H1 (cell line): ENCODE data around the gene THADA. TPM values are rescaled to one million over a fixed set of nuclear protein-coding genes. Genes with fewer than 3 reads are reported as not detected.

Source experiments
- CTCF ChIA-PET: fragments of 300-600 bp; sonication (Branson Sonifier 250); formaldehyde crosslinking; loops from one replicate; lab custom pipeline; 2021; ENCODE audit not compliant: partially characterized antibody; lab: Charles Lee
- POLR2A ChIA-PET: fragments of 300-600 bp; sonication (Branson Sonifier 250); formaldehyde crosslinking; loops from one replicate; lab custom pipeline; 2021; ENCODE audit warnings: inconsistent platforms; ENCODE audit not compliant: partially characterized antibody; lab: Charles Lee
- DNase-seq, 2 experiments: peaks; one replicate each; pipeline versions ENCODE4 v3.0.0 to v3.0.0-alpha.2; 2010 to 2022; ENCODE audit warnings: low spot score in 2 of 2, low read depth in 1 of 2, mixed read lengths in 1 of 2
- FAIRE-seq: peaks from 2 replicates; lab custom pipeline; 2011; peaks lifted over from hg19 to GRCh38; lab: Jason Lieb, UNC
- H2AFZ ChIP-seq: 2 replicates; pipeline ENCODE4 v1.8.1; 2012; ENCODE audit warnings: low read length, inconsistent platforms
- H2AK5ac ChIP-seq: 2 replicates; pipeline ENCODE4 v1.6.1; 2013; ENCODE audit warnings: low read depth, low read length
- H2BK120ac ChIP-seq: replicated peaks from 2 replicates; pipeline ENCODE3; 2013; ENCODE audit warnings: low read depth, low read length, inconsistent platforms
- H2BK12ac ChIP-seq: 2 replicates; pipeline ENCODE4 v1.6.1; 2013; ENCODE audit warnings: low read depth, low read length
- H2BK15ac ChIP-seq: 2 replicates; pipeline ENCODE4 v1.6.1; 2013; ENCODE audit warnings: low read length
- H2BK20ac ChIP-seq: 2 replicates; pipeline ENCODE4 v1.6.1; 2013; ENCODE audit warnings: low read length
- H2BK5ac ChIP-seq: 2 replicates; pipeline ENCODE4 v1.6.1; 2013; ENCODE audit warnings: low read depth, low read length
- H3K14ac ChIP-seq: 2 replicates; pipeline ENCODE4 v1.6.1; 2013; ENCODE audit warnings: inconsistent platforms; ENCODE audit not compliant: insufficient read length
- H3K18ac ChIP-seq: 2 replicates; pipeline ENCODE4 v1.6.1; 2013; ENCODE audit warnings: low read length; ENCODE audit errors: extremely low read depth
- H3K23ac ChIP-seq: 2 replicates; pipeline ENCODE4 v1.6.1; 2013; ENCODE audit warnings: inconsistent platforms; ENCODE audit not compliant: insufficient read length
- H3K23me2 ChIP-seq: 2 replicates; pipeline ENCODE4 v1.6.1; 2013; ENCODE audit warnings: low read depth, low read length
- H3K27ac ChIP-seq: 2 replicates; pipeline ENCODE4 v1.6.1; 2011; ENCODE audit warnings: low read depth, low read length, inconsistent platforms
- H3K27me3 ChIP-seq, 4 experiments: replicated peaks in 1 of 4; 1 replicate in 1 of 4; 2 replicates in 3 of 4; pipeline versions ENCODE4 v1.6.1 to v1.8.1; 2011 to 2013; ENCODE audit warnings: low read length in 3 of 4, mild to moderate bottlenecking in 3 of 4, inconsistent platforms in 2 of 4, mixed read lengths in 2 of 4, moderate library complexity in 1 of 4; ENCODE audit not compliant: control insufficient read depth in 3 of 4, insufficient read depth in 3 of 4; ENCODE audit errors: extremely low read depth in 1 of 4
- H3K36me3 ChIP-seq, 4 experiments: 2 replicates each; pipeline versions ENCODE4 v1.6.1 to v1.8.1; 2011 to 2013; ENCODE audit warnings: mild to moderate bottlenecking in 4 of 4, low read length in 3 of 4, moderate library complexity in 2 of 4, control low read depth in 1 of 4, inconsistent platforms in 1 of 4; ENCODE audit not compliant: insufficient read depth in 4 of 4, control insufficient read depth in 2 of 4
- H3K4ac ChIP-seq: replicated peaks from 2 replicates; pipeline ENCODE3; 2013; ENCODE audit warnings: low read length, low read depth, mixed read lengths, inconsistent platforms; ENCODE audit not compliant: insufficient read length
- H3K4me1 ChIP-seq, 4 experiments: replicated peaks in 1 of 4; 1 replicate in 1 of 4; 2 replicates in 3 of 4; pipeline versions ENCODE4 v1.6.1 to v1.8.1; 2011 to 2013; ENCODE audit warnings: low read length in 3 of 4, inconsistent platforms in 2 of 4, mixed read lengths in 1 of 4; ENCODE audit not compliant: insufficient read depth in 4 of 4, control insufficient read depth in 3 of 4
- H3K4me2 ChIP-seq, 2 experiments: 2 replicates each; pipeline versions ENCODE4 v1.6.1 to v1.8.1; 2011 to 2013; ENCODE audit warnings: low read depth in 2 of 2, low read length in 2 of 2, control low read depth in 1 of 2, inconsistent platforms in 1 of 2, mild to moderate bottlenecking in 1 of 2; ENCODE audit not compliant: insufficient read depth in 1 of 2
- H3K4me3 ChIP-seq, 4 experiments: fragments of 200-600, 300-600 bp in 1 of 4; sonication (generic), shearing (Covaris generic), sonication (Bioruptor Twin) in 1 of 4; 2 replicates each; pipeline versions ENCODE4 v1.5.1 to v1.8.1; 2011 to 2016; ENCODE audit warnings: low read length in 4 of 4, low read depth in 3 of 4, control low read depth in 2 of 4, inconsistent platforms in 2 of 4, mild to moderate bottlenecking in 2 of 4, mixed read lengths in 1 of 4, moderate library complexity in 1 of 4; ENCODE audit not compliant: insufficient read depth in 2 of 4; ENCODE audit errors: extremely low read depth in 1 of 4
- H3K56ac ChIP-seq: replicated peaks from 2 replicates; pipeline ENCODE3; 2013; ENCODE audit warnings: low read depth, mild to moderate bottlenecking, mixed read lengths, low read length, inconsistent platforms; ENCODE audit not compliant: insufficient read length
- H3K79me1 ChIP-seq: 2 replicates; pipeline ENCODE4 v1.6.1; 2013; ENCODE audit warnings: low read depth, low read length, control low read depth
- H3K79me2 ChIP-seq, 2 experiments: 2 replicates each; pipeline versions ENCODE4 v1.6.1 to v1.8.1; 2012 to 2013; ENCODE audit warnings: low read length in 2 of 2, mild to moderate bottlenecking in 2 of 2, inconsistent platforms in 1 of 2; ENCODE audit not compliant: insufficient read depth in 2 of 2, control insufficient read depth in 1 of 2
- H3K9ac ChIP-seq, 4 experiments: replicated peaks in 1 of 4; 1 replicate in 1 of 4; 2 replicates in 3 of 4; pipeline versions ENCODE4 v1.6.1 to v1.8.1; 2011 to 2013; ENCODE audit warnings: low read depth in 3 of 4, low read length in 3 of 4, control low read depth in 2 of 4, mild to moderate bottlenecking in 2 of 4, moderate library complexity in 2 of 4, inconsistent platforms in 1 of 4; ENCODE audit errors: extremely low read depth in 1 of 4
- H3K9me3 ChIP-seq, 2 experiments: 2 replicates each; pipeline versions ENCODE4 v1.6.1 to v1.8.1; 2012 to 2013; ENCODE audit warnings: mild to moderate bottlenecking in 2 of 2, moderate library complexity in 2 of 2, control low read depth in 1 of 2, inconsistent platforms in 1 of 2, low read depth in 1 of 2, low read length in 1 of 2, mixed read lengths in 1 of 2; ENCODE audit not compliant: insufficient read depth in 2 of 2
- H4K20me1 ChIP-seq, 2 experiments: replicated peaks in 1 of 2; 2 replicates each; pipeline versions ENCODE3 to v1.8.1; 2011 to 2013; ENCODE audit warnings: inconsistent platforms in 2 of 2, low read length in 2 of 2, mild to moderate bottlenecking in 1 of 2; ENCODE audit not compliant: insufficient read depth in 2 of 2, control insufficient read depth in 1 of 2
- H4K5ac ChIP-seq: 2 replicates; pipeline ENCODE4 v1.6.1; 2013; ENCODE audit warnings: low read length, low read depth, mixed read lengths, inconsistent platforms; ENCODE audit not compliant: insufficient read length
- H4K8ac ChIP-seq: 2 replicates; pipeline ENCODE4 v1.8.0; 2013; ENCODE audit warnings: mild to moderate bottlenecking, moderate library complexity, low read length, inconsistent platforms; ENCODE audit not compliant: insufficient read depth; ENCODE audit errors: extremely low read depth
- H4K91ac ChIP-seq: replicated peaks from 2 replicates; pipeline ENCODE3; 2013; ENCODE audit warnings: low read length, mixed read lengths, inconsistent platforms; ENCODE audit not compliant: insufficient read length
- ASH2L ChIP-seq: fragments of 200-600, 300-600 bp; sonication (generic); IDR thresholded peaks from one replicate; pipeline ENCODE4 v1.7.1; 2017; ENCODE audit warnings: low read length
- BACH1 ChIP-seq: IDR thresholded peaks from 2 replicates; pipeline ENCODE4 v1.6.1; 2012; ENCODE audit warnings: low read length, improper control_type of control experiment
- CBX8 ChIP-seq: fragments of 300-800, 300-1000 bp; sonication (generic); IDR thresholded peaks from 2 replicates; pipeline ENCODE4 v1.7.1; 2016; ENCODE audit warnings: low read depth, low read length, borderline replicate concordance
- GTF2F1 ChIP-seq: IDR thresholded peaks from 2 replicates; pipeline ENCODE4 v1.6.1; 2012; ENCODE audit warnings: low read depth, low read length, improper control_type of control experiment, borderline replicate concordance
- JUN ChIP-seq: IDR thresholded peaks from 2 replicates; pipeline ENCODE4 v1.6.1; 2011; ENCODE audit warnings: low read depth, mild to moderate bottlenecking, improper control_type of control experiment, low read length
- JUND ChIP-seq: IDR thresholded peaks from 2 replicates; pipeline ENCODE4 v1.6.1; 2011; ENCODE audit warnings: mild to moderate bottlenecking, improper control_type of control experiment, low read length
- KDM5A ChIP-seq: fragments of 200-600 bp; IDR thresholded peaks from 2 replicates; pipeline ENCODE4 v1.7.1; 2012; ENCODE audit warnings: mild to moderate bottlenecking, low read length, inconsistent platforms, mixed read lengths
- NRF1 ChIP-seq: IDR thresholded peaks from 2 replicates; pipeline ENCODE4 v1.6.1; 2011; ENCODE audit warnings: mild to moderate bottlenecking, low read depth, low read length, improper control_type of control experiment
- POLR2AphosphoS5 ChIP-seq: IDR thresholded peaks from 2 replicates; pipeline ENCODE4 v1.6.1; 2011; ENCODE audit warnings: low read depth, low read length
- WGBS, 2 experiments: shearing (Covaris generic) in 1 of 2; methylation state at CpG; one replicate each; pipeline versions ENCODE4 v1.1.6 to v1.1.7; 2013 to 2015; ENCODE audit warnings: low lambda C conversion rate in 2 of 2, mixed read lengths in 2 of 2, inconsistent platforms in 1 of 2, low coverage in 1 of 2, missing lambda C conversion rate in 1 of 2; ENCODE audit not compliant: insufficient replicate concordance in 2 of 2, insufficient coverage in 1 of 2, insufficient read length in 1 of 2; ENCODE audit errors: extremely low coverage in 1 of 2, missing lambda C conversion rate in 1 of 2; 5-methylcytosine and 5-hydroxymethylcytosine counted together
- polyA plus RNA-seq, 7 experiments: library from polyadenylated mRNA; depleted of rRNA in 3 of 7; stranded (reverse) in 5 of 7; unstranded in 2 of 7; fragments of >200 nt in 5 of 7; fragments of 200-250 nt in 2 of 7; gene quantifications; 1 replicate in 5 of 7; 2 replicates in 1 of 7; 4 replicates in 1 of 7; pipeline versions ENCODE4 v1.2.1 to v1.2.3, GENCODE V29; 2011 to 2013; ENCODE audit warnings: missing spikeins in 2 of 7, mixed read lengths in 2 of 7
- total RNA-seq: library from RNA; stranded (reverse); fragmentation: NEBNext Ultra II Directional; extraction: Animal tissue kit (Norgen Biotek cat#: 25700); gene quantifications from 2 replicates; pipeline ENCODE4 v1.2.1, GENCODE V29; 2021

Gene THADA
- total and polyA plus RNA-seq, 2 of the 8 experiments (the other 6 are each of a cell fraction or from before 2014, with no cell fraction given): 22.4 to 26.8 TPM

GRCh38 chr2:43518718-43519117 lies 77.1 kb downstream of the THADA start:
- no peak for FAIRE-seq
- no peaks in the 10 kb centered on the region for H4K20me1 ChIP-seq
- H3K23ac ChIP-seq: no peak overlapping the region
- 85% methylated on average over 2 of the region's 2 CpGs; no CpG with 5 or more reads in 1 of the 2 experiments for WGBS, 2 experiments
- H3K4me1 ChIP-seq: no peaks in the 10 kb centered on the region
- no peak overlapping the region for H3K4ac ChIP-seq
- H3K27me3 ChIP-seq: no peaks in the 10 kb centered on the region
- H2BK120ac ChIP-seq: no peak overlapping the region
- H4K8ac ChIP-seq: no peak overlapping the region
- H2BK15ac ChIP-seq: no peak overlapping the region
- no peak overlapping the region for H2BK5ac ChIP-seq
- no peak overlapping the region for H3K27ac ChIP-seq
- peaks cover 1% of the 10 kb centered on the region; the same call in 1 of the 2 replicates for H3K23me2 ChIP-seq
- no peak overlapping the region for H4K5ac ChIP-seq
- no peaks in the 10 kb centered on the region for H3K9me3 ChIP-seq
- no peak overlapping the region for H3K4me3 ChIP-seq
- H2AK5ac ChIP-seq: no peak overlapping the region
- H3K79me2 ChIP-seq: no peaks in the 10 kb centered on the region
- no peak overlapping the region for H3K56ac ChIP-seq
- no peak overlapping the region for H3K9ac ChIP-seq
- no peak for DNase-seq
- H3K79me1 ChIP-seq: no peaks in the 10 kb centered on the region
- H3K36me3 ChIP-seq: no peaks in the 10 kb centered on the region
- POLR2A ChIA-PET: no interaction called here
- no peak overlapping the region for H3K4me2 ChIP-seq
- H3K18ac ChIP-seq: no peak overlapping the region
- no peak overlapping the region for H2BK12ac ChIP-seq
- CTCF ChIA-PET: interaction anchor here (0.6 to 1.4 kb wide), 2 partner anchors 22 to 24 kb away, joined by 3 to 4 read pairs; no protein-coding TSS in a partner anchor
- H4K91ac ChIP-seq: no peak overlapping the region
- H2AFZ ChIP-seq: no peak overlapping the region
- H3K14ac ChIP-seq: no peak overlapping the region
- H2BK20ac ChIP-seq: no peak overlapping the region
- no peak for TF ChIP-seq JUND
- TF ChIP-seq CBX8: no peak
- TF ChIP-seq BACH1: no peak
- no peak for TF ChIP-seq POLR2AphosphoS5
- no peak for TF ChIP-seq GTF2F1
- TF ChIP-seq ASH2L: no peak
- TF ChIP-seq NRF1: no peak
- no peak for TF ChIP-seq KDM5A
- no peak for TF ChIP-seq JUN
